Gastrocnemius medialis (tissue), 4 donors: ENCODE data around the gene RABAC1. TPM values are rescaled to one million over a fixed set of nuclear protein-coding genes. Genes with fewer than 3 reads are reported as not detected.

ENCODE experiments used
- ATAC-seq, 2 donors: fragments of 150-250 bp; one replicate each; pipeline ENCODE4 v1.9.1; 2016
- DNase-seq, 2 donors: peaks; one replicate each; pipeline ENCODE4 v3.0.0-alpha.2; 2019
- H3K27ac ChIP-seq, 4 donors: fragments of 200-600 bp; sonication (generic); 1 replicate in 1 of 4; 2 replicates in 3 of 4; pipeline ENCODE4 v1.5.1; 2016 to 2018; ENCODE audit warnings: mild to moderate bottlenecking in 2 of 4, moderate library complexity in 1 of 4
- H3K27me3 ChIP-seq, 3 donors: fragments of 200-600 bp; sonication (generic) in 2 of 3; 1 replicate in 1 of 3; 2 replicates in 2 of 3; pipeline versions ENCODE4 v1.5.1 to v1.6.0; 2016 to 2019; ENCODE audit warnings: mild to moderate bottlenecking in 1 of 3, moderate library complexity in 1 of 3
- H3K36me3 ChIP-seq, 2 donors: fragments of 200-600 bp; sonication (generic) in 1 of 2; one replicate each; pipeline ENCODE4 v1.5.1; 2017 to 2018
- H3K4me1 ChIP-seq, 2 donors: fragments of 200-600 bp; sonication (generic) in 1 of 2; one replicate each; pipeline ENCODE4 v1.5.1; 2016 to 2017; ENCODE audit warnings: mild to moderate bottlenecking in 2 of 2
- H3K4me3 ChIP-seq, 4 donors: fragments of 200-600 bp; sonication (generic) in 3 of 4; 1 replicate in 1 of 4; 2 replicates in 3 of 4; pipeline ENCODE4 v1.5.1; 2016 to 2019; ENCODE audit warnings: mild to moderate bottlenecking in 2 of 4
- H3K9me3 ChIP-seq, 3 donors: fragments of 200-600 bp; sonication (generic) in 2 of 3; 1 replicate in 1 of 3; 2 replicates in 2 of 3; pipeline ENCODE4 v1.5.1; 2016 to 2019
- POLR2A ChIP-seq, 2 donors: fragments of 450-650 bp; IDR thresholded peaks; one replicate each; pipeline ENCODE4 v1.6.1; 2017; ENCODE audit warnings: antibody characterized with exemption in 2 of 2, mild to moderate bottlenecking in 2 of 2, moderate library complexity in 2 of 2
- in situ Hi-C, 4 donors: fragments of 200-750 bp; cut with MboI; loops; one replicate each; pipeline versions ENCODE4 v1.15.0 to v1.8.0; 2017; ENCODE audit warnings: low sequenced_read_pairs in 4 of 4
- intact Hi-C: fragments of 100-400 bp; cut with DNase I; formaldehyde crosslinking; loops from one replicate; pipeline ENCODE4 v1.15.1; 2023; ENCODE audit warnings: low total_unique reads
- total RNA-seq, 4 donors: library from RNA; depleted of rRNA; stranded (reverse); fragments of >200 nt; gene quantifications; one replicate each; pipeline versions ENCODE4 v1.1.0 to v1.2.3, GENCODE V29; 2016
- TF ChIP-seq, protein P1 (sequence below), 5 experiments: fragments of 450-650 bp in 3 of 5; fragments of 200-600 bp in 2 of 5; sonication (generic) in 2 of 5; IDR thresholded peaks in 4 of 5; conservative IDR thresholded peaks in 1 of 5; 1 replicate in 4 of 5; 2 replicates in 1 of 5; pipeline ENCODE4 v1.5.1; 2016 to 2019; ENCODE audit warnings: antibody characterized with exemption in 5 of 5, mild to moderate bottlenecking in 3 of 5, moderate library complexity in 3 of 5

The RABAC1 gene
- total RNA-seq, 4 donors from 2014 or later = 94.4 to 146 (median 110) TPM

DNA sequence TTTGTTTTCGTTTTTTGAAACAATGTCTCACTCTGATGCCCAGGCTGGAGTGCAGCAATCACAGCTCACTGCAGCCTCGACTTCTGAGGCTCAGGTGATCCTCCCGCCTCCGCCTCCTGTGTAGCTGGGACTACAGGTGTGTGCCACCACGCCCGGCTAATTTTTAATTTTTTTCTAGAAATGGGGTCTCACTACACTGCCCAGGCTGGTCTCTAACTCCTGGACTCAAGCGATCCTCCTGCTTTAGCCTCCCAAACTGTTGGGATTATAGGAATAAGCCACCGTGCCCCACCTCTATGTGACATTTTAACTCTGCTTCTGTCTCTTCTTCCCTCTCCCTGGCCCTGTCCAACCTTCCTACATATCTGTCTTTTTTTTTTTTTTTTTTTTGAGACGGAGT, 29.8 kb upstream of the RABAC1 start:
- Histone ChIP-seq H3K9me3 (no peaks in the 10 kb centered on the region), H3K4me3 (no peak overlapping the region), H3K36me3 (no peaks in the 10 kb centered on the region), H3K27ac (no peak overlapping the region), H3K4me1 (peaks cover 0 to 5% of the 10 kb centered on the region in 2 donors), H3K27me3 (peaks cover 11 to 25% (median 23%) of the 10 kb centered on the region in 3 donors)
- ATAC-seq (no peak), DNase-seq (no peak)
- intact Hi-C loops (no loop called here), in situ Hi-C loops (no loop called here)
- TF ChIP-seq, protein P1, sequence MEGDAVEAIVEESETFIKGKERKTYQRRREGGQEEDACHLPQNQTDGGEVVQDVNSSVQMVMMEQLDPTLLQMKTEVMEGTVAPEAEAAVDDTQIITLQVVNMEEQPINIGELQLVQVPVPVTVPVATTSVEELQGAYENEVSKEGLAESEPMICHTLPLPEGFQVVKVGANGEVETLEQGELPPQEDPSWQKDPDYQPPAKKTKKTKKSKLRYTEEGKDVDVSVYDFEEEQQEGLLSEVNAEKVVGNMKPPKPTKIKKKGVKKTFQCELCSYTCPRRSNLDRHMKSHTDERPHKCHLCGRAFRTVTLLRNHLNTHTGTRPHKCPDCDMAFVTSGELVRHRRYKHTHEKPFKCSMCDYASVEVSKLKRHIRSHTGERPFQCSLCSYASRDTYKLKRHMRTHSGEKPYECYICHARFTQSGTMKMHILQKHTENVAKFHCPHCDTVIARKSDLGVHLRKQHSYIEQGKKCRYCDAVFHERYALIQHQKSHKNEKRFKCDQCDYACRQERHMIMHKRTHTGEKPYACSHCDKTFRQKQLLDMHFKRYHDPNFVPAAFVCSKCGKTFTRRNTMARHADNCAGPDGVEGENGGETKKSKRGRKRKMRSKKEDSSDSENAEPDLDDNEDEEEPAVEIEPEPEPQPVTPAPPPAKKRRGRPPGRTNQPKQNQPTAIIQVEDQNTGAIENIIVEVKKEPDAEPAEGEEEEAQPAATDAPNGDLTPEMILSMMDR (IDR thresholded peaks at IDR 0.05 in 4 of 5, conservative IDR thresholded peaks at IDR 0.05 in 1 of 5) = no peak
- no peak for TF ChIP-seq POLR2A (IDR thresholded peaks at IDR 0.05)

DNA sequence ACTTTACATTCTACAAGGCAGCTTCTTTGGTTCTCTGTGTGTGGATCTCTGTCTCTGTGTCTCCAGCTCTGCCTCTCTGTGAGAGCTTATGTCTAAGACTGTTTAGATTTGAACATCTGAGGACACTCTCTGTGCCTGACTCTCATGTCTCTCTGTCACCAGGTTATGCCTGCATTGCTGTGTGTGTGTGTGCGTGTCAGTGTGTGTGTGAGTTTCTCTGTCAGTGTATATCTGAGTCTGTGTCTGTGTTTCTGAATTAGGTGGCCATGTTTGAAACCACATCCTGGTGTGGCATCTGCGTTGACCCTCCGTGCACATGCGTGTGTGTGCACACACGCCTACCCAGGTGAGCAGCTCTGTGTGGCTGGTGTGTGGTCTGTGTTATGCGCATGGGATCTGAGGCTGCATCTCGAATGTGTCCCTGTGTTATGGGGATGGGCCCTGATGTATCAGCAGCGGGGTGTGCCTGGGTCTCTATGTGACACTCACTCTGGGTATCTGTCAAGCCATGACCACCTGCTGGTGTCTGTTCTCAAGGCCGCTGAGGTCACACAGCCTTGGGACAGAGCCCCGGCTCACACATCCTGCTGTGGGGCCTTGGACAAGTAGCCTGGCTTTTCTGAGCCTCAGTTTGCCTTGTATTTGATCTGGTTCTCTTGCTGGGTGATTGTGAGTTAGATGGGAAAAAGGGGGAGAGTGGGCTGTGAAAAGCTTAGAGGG, 28.2 kb upstream of the RABAC1 start:
- in situ Hi-C loops = no loop called here
- Histone ChIP-seq H3K4me1 (no peaks in the 10 kb centered on the region), H3K27me3 (peaks cover 5 to 10% (median 8%) of the 10 kb centered on the region in 3 donors), H3K9me3 (no peaks in the 10 kb centered on the region), H3K36me3 (no peaks in the 10 kb centered on the region), H3K27ac (no peak overlapping the region), H3K4me3 (no peak overlapping the region)
- DNase-seq = no peak
- TF ChIP-seq, protein P1 (IDR thresholded peaks at IDR 0.05 in 4 of 5, conservative IDR thresholded peaks at IDR 0.05 in 1 of 5) = no peak
- TF ChIP-seq POLR2A (IDR thresholded peaks at IDR 0.05) = no peak
- intact Hi-C loops = no loop called here
- ATAC-seq = no peak

DNA sequence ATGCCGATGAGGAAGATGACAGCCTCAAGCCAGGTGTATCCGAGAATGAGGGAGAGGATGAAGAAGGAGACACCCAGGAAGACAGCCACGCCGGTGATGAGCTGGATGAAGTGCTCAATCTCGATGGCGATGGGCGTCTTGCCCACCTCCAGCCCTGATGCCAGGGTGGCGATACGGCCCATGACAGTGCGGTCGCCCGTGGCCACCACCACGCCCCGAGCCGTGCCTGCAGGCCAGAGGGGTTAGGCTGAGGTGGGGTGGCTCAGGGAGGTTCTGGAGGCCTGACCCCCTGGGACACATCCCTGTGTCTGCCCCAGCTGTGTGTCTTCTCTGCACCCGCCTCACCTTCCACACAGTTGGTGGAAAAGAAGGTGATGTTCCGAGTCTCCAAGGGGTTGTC, 25.8 kb upstream of the RABAC1 start:
- in situ Hi-C loops = no loop called here
- H3K4me3 ChIP-seq = no peak overlapping the region
- peaks cover 0 to 4% (median 0%) of the 10 kb centered on the region in 3 donors for H3K27me3 ChIP-seq
- TF ChIP-seq POLR2A (IDR thresholded peaks at IDR 0.05) = no peak
- TF ChIP-seq, protein P1 (IDR thresholded peaks at IDR 0.05 in 4 of 5, conservative IDR thresholded peaks at IDR 0.05 in 1 of 5) = no peak
- no peak overlapping the region for H3K27ac ChIP-seq
- ATAC-seq (no peak), DNase-seq (no peak)
- no peaks in the 10 kb centered on the region for H3K36me3 ChIP-seq
- no peaks in the 10 kb centered on the region for H3K9me3 ChIP-seq
- no peaks in the 10 kb centered on the region for H3K4me1 ChIP-seq
- intact Hi-C loops = no loop called here

GRCh38 chr19:41981724-41982123, 22.6 kb upstream of the RABAC1 start:
- intact Hi-C loops (no loop called here), in situ Hi-C loops (no loop called here)
- Histone ChIP-seq H3K27ac (no peak overlapping the region), H3K9me3 (no peaks in the 10 kb centered on the region), H3K36me3 (no peaks in the 10 kb centered on the region), H3K4me1 (no peaks in the 10 kb centered on the region), H3K27me3 (no peaks in the 10 kb centered on the region), H3K4me3 (no peak overlapping the region)
- ATAC-seq (no peak), DNase-seq (no peak)
- TF ChIP-seq, protein P1 (IDR thresholded peaks at IDR 0.05 in 4 of 5, conservative IDR thresholded peaks at IDR 0.05 in 1 of 5) = no peak
- no peak for TF ChIP-seq POLR2A (IDR thresholded peaks at IDR 0.05)

- Histone ChIP-seq H3K36me3 (no peaks in the 10 kb centered on the region), H3K27ac (no peak overlapping the region), H3K4me1 (no peaks in the 10 kb centered on the region), H3K9me3 (no peaks in the 10 kb centered on the region), H3K27me3 (no peaks in the 10 kb centered on the region), H3K4me3 (no peak overlapping the region)
- ATAC-seq (no peak), DNase-seq (no peak)
- TF ChIP-seq, protein P1 (IDR thresholded peaks at IDR 0.05 in 4 of 5, conservative IDR thresholded peaks at IDR 0.05 in 1 of 5) = no peak
- TF ChIP-seq POLR2A (IDR thresholded peaks at IDR 0.05) = no peak
- in situ Hi-C loops = no loop called here
- intact Hi-C loops = no loop called here
Observed at GRCh38 chr19:41978470-41978869, 19.3 kb upstream of the RABAC1 start.
